22Rv1 (cell line): ENCODE data around the gene FRS2.

ENCODE experiments used
- ZFX ChIP-seq: fragments of 450-650 bp; IDR thresholded peaks from 2 replicates; pipeline ENCODE4 v1.6.1; 2017; ENCODE audit warnings: antibody characterized with exemption, borderline replicate concordance
- TF ChIP-seq, protein P1 (sequence below): fragments of 450-650 bp; IDR thresholded peaks from 2 replicates; pipeline ENCODE4 v1.5.1; 2017; ENCODE audit warnings: mild to moderate bottlenecking

DNA sequence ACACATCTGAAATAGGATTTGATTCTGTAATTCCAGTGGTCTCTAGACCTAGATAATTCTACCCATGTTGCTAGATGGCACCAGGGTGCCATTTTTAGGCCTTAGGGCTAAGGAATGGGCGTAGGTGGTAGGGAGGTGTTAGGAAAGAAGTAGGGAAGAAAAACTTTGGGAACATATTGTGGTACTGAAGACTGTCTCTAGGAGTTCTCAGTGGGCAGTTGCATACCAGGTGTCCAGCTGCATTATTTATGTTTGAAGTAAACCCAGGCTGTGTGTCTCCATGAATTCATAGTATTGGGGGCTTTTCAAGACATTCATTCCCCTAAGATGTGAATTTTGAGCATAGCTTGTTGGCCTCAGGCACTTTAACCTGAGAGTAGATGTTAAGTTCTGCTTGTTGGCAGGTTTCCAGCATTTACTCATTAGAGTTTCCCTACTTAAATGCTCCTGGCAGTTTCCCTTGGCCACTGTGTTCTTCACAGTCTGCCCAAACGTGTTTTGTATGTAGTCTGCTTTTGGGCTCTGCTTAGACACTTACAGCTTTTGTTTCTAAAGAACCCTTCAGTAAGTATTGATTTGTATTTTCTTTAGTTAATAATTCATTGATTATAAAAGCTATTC is 83.5 kb downstream of the FRS2 start:
- TF ChIP-seq, protein P1, sequence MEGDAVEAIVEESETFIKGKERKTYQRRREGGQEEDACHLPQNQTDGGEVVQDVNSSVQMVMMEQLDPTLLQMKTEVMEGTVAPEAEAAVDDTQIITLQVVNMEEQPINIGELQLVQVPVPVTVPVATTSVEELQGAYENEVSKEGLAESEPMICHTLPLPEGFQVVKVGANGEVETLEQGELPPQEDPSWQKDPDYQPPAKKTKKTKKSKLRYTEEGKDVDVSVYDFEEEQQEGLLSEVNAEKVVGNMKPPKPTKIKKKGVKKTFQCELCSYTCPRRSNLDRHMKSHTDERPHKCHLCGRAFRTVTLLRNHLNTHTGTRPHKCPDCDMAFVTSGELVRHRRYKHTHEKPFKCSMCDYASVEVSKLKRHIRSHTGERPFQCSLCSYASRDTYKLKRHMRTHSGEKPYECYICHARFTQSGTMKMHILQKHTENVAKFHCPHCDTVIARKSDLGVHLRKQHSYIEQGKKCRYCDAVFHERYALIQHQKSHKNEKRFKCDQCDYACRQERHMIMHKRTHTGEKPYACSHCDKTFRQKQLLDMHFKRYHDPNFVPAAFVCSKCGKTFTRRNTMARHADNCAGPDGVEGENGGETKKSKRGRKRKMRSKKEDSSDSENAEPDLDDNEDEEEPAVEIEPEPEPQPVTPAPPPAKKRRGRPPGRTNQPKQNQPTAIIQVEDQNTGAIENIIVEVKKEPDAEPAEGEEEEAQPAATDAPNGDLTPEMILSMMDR = no peak
- no peak for TF ChIP-seq ZFX
